Adipocyte (in vitro differentiated cells): ENCODE measurements around the gene NFE2L2.
A peak's percentile ranks its signal among the peaks of the same experiment; 100 is the strongest.
"Not testable (repeated sequence)": the region's sequence is repeated elsewhere in the genome, so short reads cannot be mapped to it uniquely, and the experiment has no call there.

ENCODE experiments used
- DNase-seq: peaks from one replicate; pipeline ENCODE4 v3.0.0-alpha.2; 2015; ENCODE audit warnings: low read depth
- H3K27me3 ChIP-seq: replicated peaks from 2 replicates; pipeline ENCODE4 v1.7.0; 2013; ENCODE audit warnings: mild to moderate bottlenecking, low read length, moderate library complexity; ENCODE audit not compliant: control insufficient read depth, insufficient read depth
- H3K36me3 ChIP-seq: 2 replicates; pipeline ENCODE4 v1.7.0; 2013; ENCODE audit warnings: low read length, mild to moderate bottlenecking, moderate library complexity; ENCODE audit not compliant: control insufficient read depth, insufficient read depth, severe bottlenecking
- H3K4me1 ChIP-seq: 2 replicates; pipeline ENCODE4 v1.7.0; 2013; ENCODE audit warnings: mild to moderate bottlenecking, low read length, moderate library complexity; ENCODE audit not compliant: control insufficient read depth, insufficient read depth
- H3K4me3 ChIP-seq: 2 replicates; pipeline ENCODE4 v1.7.0; 2013; ENCODE audit warnings: mild to moderate bottlenecking, low read length, moderate library complexity
- H3K9ac ChIP-seq: 2 replicates; pipeline ENCODE4 v1.7.0; 2013; ENCODE audit warnings: mild to moderate bottlenecking, low read length, moderate library complexity
- H3K9me3 ChIP-seq: 2 replicates; pipeline ENCODE4 v1.7.0; 2013; ENCODE audit warnings: mild to moderate bottlenecking, low read length, moderate library complexity; ENCODE audit not compliant: control insufficient read depth

NFE2L2 gene

DNA sequence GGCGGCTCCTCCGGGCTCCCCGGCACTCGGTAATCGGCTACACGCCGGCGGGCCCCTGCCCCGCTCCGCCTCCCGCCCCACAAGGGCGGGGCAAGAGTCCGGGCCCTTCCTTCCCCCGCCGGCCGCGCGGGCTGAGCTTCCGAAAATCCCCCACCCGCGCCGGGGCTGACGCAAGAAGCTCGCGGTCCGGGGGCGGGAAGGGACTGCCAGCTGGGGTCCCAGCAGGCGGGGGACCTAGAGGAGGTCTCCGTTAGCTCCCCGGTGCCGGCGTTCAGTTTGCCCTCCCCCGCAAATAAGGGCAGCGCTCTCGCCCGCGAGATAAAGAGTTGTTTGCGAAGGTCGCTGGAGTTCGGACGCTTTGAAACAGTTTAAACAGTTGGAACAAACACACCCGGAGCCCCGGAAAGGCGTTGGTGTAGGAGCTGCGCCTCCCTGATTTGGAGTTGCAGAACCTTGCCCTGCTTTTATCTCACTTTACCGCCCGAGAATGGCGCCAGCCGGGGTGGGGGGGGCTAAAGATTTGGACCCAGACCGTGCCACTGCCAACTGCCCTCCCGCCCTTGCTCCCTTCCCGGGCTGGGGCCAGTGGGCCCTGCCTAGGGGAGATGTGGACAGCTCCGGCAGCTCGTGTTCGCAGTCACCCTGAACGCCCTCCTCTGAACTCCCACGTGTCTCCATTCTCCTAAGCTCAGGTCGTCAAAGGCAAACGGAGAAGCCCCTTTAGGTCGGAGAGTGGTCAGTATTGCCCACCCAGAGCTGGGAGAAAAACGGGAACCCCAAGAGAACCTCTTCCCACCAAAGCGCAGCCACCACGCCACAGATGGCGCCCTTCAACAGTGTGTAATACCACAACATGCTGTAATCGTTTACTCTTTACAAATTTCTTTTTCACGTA lies at the start of gene NFE2L2:
Gene NFE2L2, minus strand, starts transcription at position 35 of the 895 bp plus-strand sequence. CDS start 151 bp downstream, outside the sequence.
- no peaks in the 10 kb centered on the region for H3K9me3 ChIP-seq
- H3K9ac ChIP-seq: peak within 1 kb of the TSS; percentile 99
- DNase-seq: peak; percentile 97
- H3K36me3 ChIP-seq: no peaks in the 10 kb centered on the region
- H3K4me3 ChIP-seq: peak within 1 kb of the TSS; percentile 93
- peaks cover 34% of the 10 kb centered on the region for H3K4me1 ChIP-seq
- no peaks in the 10 kb centered on the region for H3K27me3 ChIP-seq

- Histone ChIP-seq H3K4me3 (peak overlapping the region; percentile 45), H3K27me3 (no peaks in the 10 kb centered on the region), H3K9me3 (no peaks in the 10 kb centered on the region), H3K9ac (peak overlapping the region; percentile 66), H3K4me1 (peaks cover 35% of the 10 kb centered on the region), H3K36me3 (no peaks in the 10 kb centered on the region)
- DNase-seq: peak; percentile 87
These were observed 49.7 kb upstream of the NFE2L2 start for GRCh38 chr2:177314194-177314593.

DNA sequence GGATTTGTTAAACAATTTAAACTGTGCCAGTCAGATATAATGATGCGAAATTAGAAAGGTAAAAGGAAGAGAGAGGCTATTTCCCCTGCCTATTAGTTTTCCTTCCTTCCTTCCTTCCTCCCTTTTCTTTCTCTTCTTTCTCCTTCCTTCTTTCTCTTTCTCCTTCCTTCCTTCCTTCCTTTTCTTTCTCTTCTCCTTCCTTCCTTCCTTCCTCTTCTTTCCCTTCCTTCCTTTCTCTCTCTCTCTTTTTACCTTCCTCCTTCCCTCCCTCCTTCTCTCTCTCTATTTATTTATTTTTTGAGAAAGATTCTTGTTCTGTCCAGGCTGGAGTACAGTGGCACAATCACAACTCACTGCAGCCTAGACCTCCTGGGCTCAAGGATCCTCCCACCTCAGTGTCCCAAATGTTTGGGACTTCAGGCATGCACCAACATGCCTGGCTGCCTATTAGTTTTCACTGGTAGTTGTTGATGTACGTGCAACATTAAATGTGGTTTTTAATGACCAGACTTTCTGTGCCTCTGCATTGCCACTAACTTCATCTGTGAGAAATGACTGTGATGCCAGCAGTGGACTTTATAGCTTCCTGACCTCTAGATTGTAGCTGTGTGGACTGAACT lies 48.7 kb upstream of the NFE2L2 start:
- H3K4me3 ChIP-seq: peak overlapping the region; percentile 45
- H3K9ac ChIP-seq: peak overlapping the region; percentile 66
- no peaks in the 10 kb centered on the region for H3K9me3 ChIP-seq
- DNase-seq: no peak
- H3K27me3 ChIP-seq: no peaks in the 10 kb centered on the region
- no peaks in the 10 kb centered on the region for H3K36me3 ChIP-seq
- peaks cover 35% of the 10 kb centered on the region for H3K4me1 ChIP-seq

DNA sequence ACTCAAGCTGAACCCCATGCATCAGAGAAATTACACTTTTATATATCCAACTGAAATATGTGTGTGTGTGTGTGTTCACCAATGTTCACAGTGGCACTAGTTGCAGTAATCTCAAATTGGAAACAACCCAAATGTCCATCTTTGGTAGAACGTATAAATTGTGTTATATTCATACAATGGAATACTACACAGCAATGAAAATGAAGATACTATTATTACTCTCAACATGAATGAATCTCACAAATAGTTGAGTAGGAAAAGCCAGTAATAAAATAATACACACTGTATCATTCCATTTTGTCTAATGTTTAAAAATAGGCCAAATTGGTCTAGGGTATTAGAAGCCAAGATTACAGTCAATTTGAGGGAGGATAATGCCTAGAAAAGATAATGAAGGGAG lies 48.0 kb upstream of the NFE2L2 start:
- Histone ChIP-seq H3K36me3 (no peaks in the 10 kb centered on the region), H3K9ac (no peak overlapping the region), H3K4me1 (peaks cover 35% of the 10 kb centered on the region), H3K4me3 (no peak overlapping the region), H3K9me3 (no peaks in the 10 kb centered on the region), H3K27me3 (no peaks in the 10 kb centered on the region)
- DNase-seq: no peak

DNA sequence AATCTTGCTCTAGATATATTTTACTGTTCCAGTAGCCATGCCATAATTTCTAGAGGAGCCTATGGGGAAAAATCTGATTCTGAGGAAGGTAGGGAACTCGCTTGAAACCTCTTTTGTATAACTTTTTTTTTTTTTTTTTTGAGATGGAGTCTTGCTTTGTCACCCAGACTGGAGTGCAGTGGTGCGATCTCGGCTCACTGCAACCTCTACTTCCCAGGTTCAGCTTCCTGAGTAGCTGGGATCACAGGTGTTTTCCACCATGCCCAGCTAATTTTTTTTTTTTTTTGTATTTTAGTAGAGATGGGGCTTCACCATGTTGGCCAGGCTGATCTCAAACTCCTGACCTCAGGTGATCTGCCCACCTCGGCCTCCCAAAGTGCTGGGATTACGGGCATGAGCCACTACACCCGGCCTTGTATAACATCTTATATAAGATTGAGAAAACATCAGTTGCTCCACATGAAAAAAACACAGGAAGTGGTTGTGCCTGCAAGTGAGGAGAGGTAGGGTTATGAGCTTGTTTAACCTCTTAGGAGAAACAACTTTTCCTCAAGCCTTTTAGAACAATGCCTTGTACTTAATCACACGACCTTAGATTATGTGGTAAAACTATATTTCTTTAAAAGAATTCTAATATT lies 45.3 kb upstream of the NFE2L2 start:
- DNase-seq, H3K4me3 ChIP-seq, H3K9ac ChIP-seq: not testable (repeated sequence)

GRCh38 chr2:177306550-177306949 lies 42.0 kb upstream of the NFE2L2 start:
- DNase-seq: no peak
- no peaks in the 10 kb centered on the region for H3K27me3 ChIP-seq
- H3K4me3 ChIP-seq: no peak overlapping the region
- H3K36me3 ChIP-seq: no peaks in the 10 kb centered on the region
- no peak overlapping the region for H3K9ac ChIP-seq
- H3K9me3 ChIP-seq: no peaks in the 10 kb centered on the region
- H3K4me1 ChIP-seq: peaks cover 12% of the 10 kb centered on the region

More for the DNA sequence above, 45.3 kb upstream of the NFE2L2 start:
- H3K9me3 ChIP-seq, H3K27me3 ChIP-seq, H3K36me3 ChIP-seq: not testable (repeated sequence)
- peaks cover 28% of the 10 kb centered on the region for H3K4me1 ChIP-seq

DNA sequence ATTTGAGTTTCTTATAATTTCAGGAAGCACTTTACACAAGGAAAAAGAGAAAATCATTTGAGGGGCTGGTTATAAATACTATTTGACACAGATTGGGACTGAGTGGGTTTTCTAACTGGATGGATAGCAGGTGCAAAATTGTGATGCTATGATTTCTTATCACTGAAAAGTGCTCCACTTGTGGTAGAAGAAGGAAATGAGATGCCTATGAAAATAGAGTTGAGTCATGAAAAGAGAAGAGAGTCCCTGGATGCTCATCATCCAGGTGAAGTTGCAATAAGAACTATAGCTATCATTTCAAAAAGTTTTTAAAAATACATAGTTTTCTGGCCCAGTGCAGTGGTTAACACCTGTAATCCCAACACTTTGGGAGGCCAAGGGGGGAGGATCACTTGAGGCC lies 39.4 kb upstream of the NFE2L2 start:
- Histone ChIP-seq H3K9me3 (no peaks in the 10 kb centered on the region), H3K4me3 (no peak overlapping the region), H3K9ac (no peak overlapping the region), H3K4me1 (peaks cover 9% of the 10 kb centered on the region), H3K27me3 (no peaks in the 10 kb centered on the region), H3K36me3 (no peaks in the 10 kb centered on the region)
- no peak for DNase-seq

DNA sequence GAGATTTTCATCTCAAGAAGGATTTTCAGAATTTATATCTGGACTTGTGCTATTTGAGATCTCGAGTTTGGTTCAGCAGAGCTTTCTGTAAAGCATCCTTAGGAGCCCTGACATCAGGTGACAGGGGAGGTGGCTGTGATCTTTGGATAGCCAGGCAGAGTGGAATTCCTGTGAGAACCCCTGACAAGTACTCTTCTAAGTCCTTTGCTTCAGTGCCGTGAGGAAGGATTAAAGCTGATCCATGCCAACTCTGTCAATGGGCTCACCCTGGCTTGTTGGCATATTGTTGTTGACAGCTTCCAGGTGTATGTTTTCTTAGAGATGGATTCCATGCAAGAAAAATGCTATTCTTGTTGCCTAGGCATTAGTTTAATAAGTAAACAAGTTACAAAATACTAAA lies 38.0 kb upstream of the NFE2L2 start:
- no peaks in the 10 kb centered on the region for H3K36me3 ChIP-seq
- DNase-seq: no peak
- no peaks in the 10 kb centered on the region for H3K9me3 ChIP-seq
- H3K27me3 ChIP-seq: no peaks in the 10 kb centered on the region
- no peak overlapping the region for H3K9ac ChIP-seq
- H3K4me1 ChIP-seq: peaks cover 9% of the 10 kb centered on the region
- no peak overlapping the region for H3K4me3 ChIP-seq

GRCh38 chr2:177298191-177298590 lies 33.7 kb upstream of the NFE2L2 start:
- DNase-seq: peak; percentile 63
- Histone ChIP-seq H3K9ac (no peak overlapping the region), H3K4me1 (peaks cover 16% of the 10 kb centered on the region), H3K4me3 (no peak overlapping the region), H3K36me3 (no peaks in the 10 kb centered on the region), H3K27me3 (no peaks in the 10 kb centered on the region), H3K9me3 (no peaks in the 10 kb centered on the region)

DNA sequence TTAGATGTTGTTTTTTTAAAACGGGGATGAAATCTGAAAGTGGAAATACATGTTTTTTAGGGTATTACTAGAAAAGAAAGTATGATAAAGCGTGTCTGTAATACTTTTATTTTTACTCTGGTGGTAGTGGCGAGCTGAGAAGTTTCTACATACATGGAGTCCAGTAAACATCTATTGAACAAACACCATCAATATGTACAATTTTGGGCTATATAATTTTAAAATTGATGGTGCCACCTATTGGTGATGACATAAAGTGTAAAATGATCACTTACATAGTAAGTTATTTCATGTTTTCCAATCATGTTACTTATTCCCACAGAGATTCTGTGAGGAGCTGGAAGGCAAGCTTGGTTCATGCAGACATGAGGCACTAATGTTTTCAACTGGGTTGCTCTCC lies 31.5 kb upstream of the NFE2L2 start:
- peak overlapping the region; percentile 80 for H3K9ac ChIP-seq
- H3K27me3 ChIP-seq: no peaks in the 10 kb centered on the region
- peaks cover 16% of the 10 kb centered on the region for H3K4me1 ChIP-seq
- no peaks in the 10 kb centered on the region for H3K36me3 ChIP-seq
- DNase-seq: peak; percentile 62
- no peaks in the 10 kb centered on the region for H3K9me3 ChIP-seq
- peak overlapping the region; percentile 68 for H3K4me3 ChIP-seq

GRCh38 chr2:177295484-177295883 lies 31.0 kb upstream of the NFE2L2 start:
- Histone ChIP-seq H3K36me3 (no peaks in the 10 kb centered on the region), H3K9me3 (no peaks in the 10 kb centered on the region), H3K9ac (peak overlapping the region; percentile 80), H3K4me3 (peak overlapping the region; percentile 68), H3K4me1 (peaks cover 16% of the 10 kb centered on the region), H3K27me3 (no peaks in the 10 kb centered on the region)
- DNase-seq: peak; percentile 87
